Stomach (tissue), 4 donors: Measurements from ENCODE around the gene RPN1.

Experiments
- CTCF ChIP-seq, 7 experiments: fragments of 450-650 bp in 4 of 7; fragments of 200-600 bp in 3 of 7; sonication (generic) in 3 of 7; IDR thresholded peaks; one replicate each; pipeline ENCODE4 v1.5.1; 2016 to 2019; ENCODE audit warnings: antibody characterized with exemption in 7 of 7, control low read depth in 2 of 7, mild to moderate bottlenecking in 1 of 7
- EP300 ChIP-seq: sonication (generic); formaldehyde crosslinking; IDR thresholded peaks from one replicate; pipeline ENCODE4 v1.6.1; 2017; ENCODE audit warnings: antibody characterized with exemption
- POLR2A ChIP-seq, 4 donors: fragments of 450-650 bp; IDR thresholded peaks; one replicate each; pipeline ENCODE4 v1.6.1; 2016; ENCODE audit warnings: antibody characterized with exemption in 4 of 4, control low read depth in 2 of 4, mild to moderate bottlenecking in 1 of 4, moderate library complexity in 1 of 4

GRCh38 chr3:128648402-128648801, 2.2 kb downstream of the RPN1 start:
- no peak for TF ChIP-seq CTCF (IDR thresholded peaks at IDR 0.05)
- TF ChIP-seq POLR2A (IDR thresholded peaks at IDR 0.05): no peak
- no peak for TF ChIP-seq EP300
